ENCODE data around the gene GFI1B. TPM values are rescaled to one million over a fixed set of nuclear protein-coding genes. Genes with fewer than 3 reads are reported as not detected.

GFI1B gene
- total and polyA plus RNA-seq, 10 donors = 0.14 to 4.0 (median 2.1) TPM

- WGBS, 5 donors = 78 to 85% (median 81%) methylated on average over 2 of the region's 2 CpGs
- intact Hi-C loops (cut with DNase I; ENCODE audit: low total_unique reads) = no loop called here
- TF ChIP-seq POLR2AphosphoS5 (IDR thresholded peaks at IDR 0.05) = no peak
- TF ChIP-seq, protein P1, sequence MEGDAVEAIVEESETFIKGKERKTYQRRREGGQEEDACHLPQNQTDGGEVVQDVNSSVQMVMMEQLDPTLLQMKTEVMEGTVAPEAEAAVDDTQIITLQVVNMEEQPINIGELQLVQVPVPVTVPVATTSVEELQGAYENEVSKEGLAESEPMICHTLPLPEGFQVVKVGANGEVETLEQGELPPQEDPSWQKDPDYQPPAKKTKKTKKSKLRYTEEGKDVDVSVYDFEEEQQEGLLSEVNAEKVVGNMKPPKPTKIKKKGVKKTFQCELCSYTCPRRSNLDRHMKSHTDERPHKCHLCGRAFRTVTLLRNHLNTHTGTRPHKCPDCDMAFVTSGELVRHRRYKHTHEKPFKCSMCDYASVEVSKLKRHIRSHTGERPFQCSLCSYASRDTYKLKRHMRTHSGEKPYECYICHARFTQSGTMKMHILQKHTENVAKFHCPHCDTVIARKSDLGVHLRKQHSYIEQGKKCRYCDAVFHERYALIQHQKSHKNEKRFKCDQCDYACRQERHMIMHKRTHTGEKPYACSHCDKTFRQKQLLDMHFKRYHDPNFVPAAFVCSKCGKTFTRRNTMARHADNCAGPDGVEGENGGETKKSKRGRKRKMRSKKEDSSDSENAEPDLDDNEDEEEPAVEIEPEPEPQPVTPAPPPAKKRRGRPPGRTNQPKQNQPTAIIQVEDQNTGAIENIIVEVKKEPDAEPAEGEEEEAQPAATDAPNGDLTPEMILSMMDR (IDR thresholded peaks at IDR 0.05 in 8 of 11, conservative IDR thresholded peaks at IDR 0.05 in 3 of 11) = no peak
- no peak for TF ChIP-seq POLR2A (IDR thresholded peaks at IDR 0.05)
- Histone ChIP-seq H3K27me3 (replicated peaks in 1 of 7) (no peaks in the 10 kb centered on the region), H3K27ac (no peak overlapping the region), H3K36me3 (no peaks in the 10 kb centered on the region), H3K4me1 (no peaks in the 10 kb centered on the region), H3K4me3 (no peak overlapping the region), H3K9me3 (peaks cover 0 to 40% (median 22%) of the 10 kb centered on the region in 8 donors)
- DNase-seq = no peak
Measured at GRCh38 chr9:132955123-132955522, 23.4 kb upstream of the GFI1B start.

DNA sequence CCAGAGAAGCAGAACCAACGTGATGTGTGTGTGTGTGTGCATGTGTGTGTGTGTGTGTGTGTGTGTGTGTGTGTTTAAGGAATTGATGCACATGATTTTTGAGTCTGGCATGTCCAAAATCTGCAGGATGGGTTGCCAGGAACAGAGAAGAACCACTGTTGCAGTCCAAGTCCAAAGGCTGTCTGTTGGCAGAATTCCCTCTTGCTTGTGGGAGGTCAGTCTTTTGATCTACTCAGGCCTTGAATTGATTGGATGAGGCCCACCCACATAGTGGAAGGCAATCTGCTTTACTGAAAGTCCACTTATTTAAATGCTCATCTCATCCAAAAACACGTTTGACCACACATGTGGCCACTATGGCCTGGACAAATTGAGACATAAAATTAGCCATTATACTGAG, 22.7 kb upstream of the GFI1B start:
- intact Hi-C loops (cut with DNase I; ENCODE audit: low total_unique reads) = no loop called here
- H3K36me3 ChIP-seq = no peaks in the 10 kb centered on the region
- H3K27me3 ChIP-seq (replicated peaks in 1 of 7) = no peaks in the 10 kb centered on the region
- peaks cover 0 to 40% (median 22%) of the 10 kb centered on the region in 8 donors for H3K9me3 ChIP-seq
- H3K27ac ChIP-seq = no peak overlapping the region
- DNase-seq = no peak
- no peak overlapping the region for H3K4me3 ChIP-seq
- no peaks in the 10 kb centered on the region for H3K4me1 ChIP-seq
- TF ChIP-seq, protein P1 (IDR thresholded peaks at IDR 0.05 in 8 of 11, conservative IDR thresholded peaks at IDR 0.05 in 3 of 11) = no peak
- TF ChIP-seq POLR2A (IDR thresholded peaks at IDR 0.05) (no peak), POLR2AphosphoS5 (IDR thresholded peaks at IDR 0.05) (no peak)
- 41 to 84% (median 62%) methylated on average over 2 of the region's 2 CpGs for WGBS, 5 donors

DNA sequence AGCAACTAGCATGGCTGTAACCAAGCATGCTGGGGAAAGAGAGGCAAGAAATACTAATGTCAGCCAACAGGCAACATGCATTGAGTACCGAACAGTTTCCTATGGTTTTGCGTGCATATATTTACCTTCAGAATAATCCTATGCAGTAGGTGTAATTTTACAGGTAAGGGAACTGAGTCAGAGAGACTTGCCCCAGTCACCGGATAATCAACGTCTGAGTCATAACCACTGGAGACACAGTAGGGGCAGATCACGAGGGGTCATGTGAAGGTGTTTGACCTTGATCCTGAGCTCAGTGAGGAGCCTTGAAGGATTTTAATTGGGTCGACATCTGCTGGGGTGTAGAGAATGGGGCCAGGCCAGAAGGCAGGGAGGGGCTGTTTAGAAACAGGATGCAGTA, 20.7 kb upstream of the GFI1B start:
- no peaks in the 10 kb centered on the region for H3K27me3 ChIP-seq (replicated peaks in 1 of 7)
- no peaks in the 10 kb centered on the region for H3K4me1 ChIP-seq
- DNase-seq = no peak
- WGBS, 5 donors = 80 to 91% (median 86%) methylated on average over 6 of the region's 6 CpGs
- H3K36me3 ChIP-seq = no peaks in the 10 kb centered on the region
- no peak overlapping the region for H3K4me3 ChIP-seq
- TF ChIP-seq, protein P1 (IDR thresholded peaks at IDR 0.05 in 8 of 11, conservative IDR thresholded peaks at IDR 0.05 in 3 of 11) = no peak
- no peak for TF ChIP-seq POLR2A (IDR thresholded peaks at IDR 0.05)
- no peak for TF ChIP-seq POLR2AphosphoS5 (IDR thresholded peaks at IDR 0.05)
- peaks cover 0 to 40% (median 22%) of the 10 kb centered on the region in 8 donors for H3K9me3 ChIP-seq
- H3K27ac ChIP-seq = no peak overlapping the region
- intact Hi-C loops (cut with DNase I; ENCODE audit: low total_unique reads) = no loop called here

GRCh38 chr9:132961002-132961401, 17.5 kb upstream of the GFI1B start:
- intact Hi-C loops (cut with DNase I; ENCODE audit: low total_unique reads) = no loop called here
- 81 to 87% (median 86%) methylated on average over 6 of the region's 6 CpGs for WGBS, 5 donors

More at GRCh38 chr9:132961002-132961401, 17.5 kb upstream of the GFI1B start:
- H3K4me3 ChIP-seq = no peak overlapping the region
- no peaks in the 10 kb centered on the region for H3K4me1 ChIP-seq
- TF ChIP-seq POLR2A (IDR thresholded peaks at IDR 0.05) (no peak), POLR2AphosphoS5 (IDR thresholded peaks at IDR 0.05) (no peak)
- TF ChIP-seq, protein P1 (IDR thresholded peaks at IDR 0.05 in 8 of 11, conservative IDR thresholded peaks at IDR 0.05 in 3 of 11) = no peak
- H3K27me3 ChIP-seq (replicated peaks in 1 of 7) = peaks cover 0 to 11% (median 0%) of the 10 kb centered on the region in 7 donors
- H3K27ac ChIP-seq = no peak overlapping the region
- no peak for DNase-seq
- H3K9me3 ChIP-seq = peaks cover 0 to 18% (median 7%) of the 10 kb centered on the region in 8 donors
- no peaks in the 10 kb centered on the region for H3K36me3 ChIP-seq
